ENCODE data around the gene SMG6.
"Not testable (repeated sequence)": the region's sequence is repeated elsewhere in the genome, so short reads cannot be mapped to it uniquely, and the experiment has no call there.

Gene SMG6

GRCh38 chr17:2267354-2267753 lies 36.2 kb downstream of the SMG6 start:
- TF ChIP-seq CTCF (IDR thresholded peaks at IDR 0.05; ENCODE audit: low read depth, low read length) = no peak
- Histone ChIP-seq H3K4me3 (ENCODE audit: low read depth, low read length) (no peak overlapping the region), H3K9me3 (ENCODE audit: severe bottlenecking) (no peaks in the 10 kb centered on the region), H3K27ac (no peak overlapping the region), H3K27me3 (ENCODE audit: insufficient read depth, low read depth, severe bottlenecking) (no peaks in the 10 kb centered on the region), H3K36me3 (peaks cover 21% of the 10 kb centered on the region)
- no peak for DNase-seq

GRCh38 chr17:2266865-2267228 lies 36.7 kb downstream of the SMG6 start:
- Histone ChIP-seq H3K36me3 (peaks cover 26% of the 10 kb centered on the region), H3K4me3 (ENCODE audit: low read depth, low read length) (no peak overlapping the region), H3K27me3 (ENCODE audit: insufficient read depth, low read depth, severe bottlenecking) (no peaks in the 10 kb centered on the region), H3K9me3 (ENCODE audit: severe bottlenecking) (no peaks in the 10 kb centered on the region), H3K27ac (no peak overlapping the region)
- TF ChIP-seq CTCF (IDR thresholded peaks at IDR 0.05; ENCODE audit: low read depth, low read length) = no peak
- DNase-seq = no peak

GRCh38 chr17:2266045-2266864 lies 37.3 kb downstream of the SMG6 start:
- no peak for DNase-seq
- H3K27me3 ChIP-seq (ENCODE audit: insufficient read depth, low read depth, severe bottlenecking) = no peaks in the 10 kb centered on the region
- peaks cover 31% of the 10 kb centered on the region for H3K36me3 ChIP-seq
- no peaks in the 10 kb centered on the region for H3K9me3 ChIP-seq (ENCODE audit: severe bottlenecking)
- no peak overlapping the region for H3K4me3 ChIP-seq (ENCODE audit: low read depth, low read length)
- no peak overlapping the region for H3K27ac ChIP-seq
- TF ChIP-seq CTCF (IDR thresholded peaks at IDR 0.05; ENCODE audit: low read depth, low read length) = no peak

- not testable (repeated sequence) for H3K4me3 ChIP-seq (ENCODE audit: low read depth, low read length); H3K27ac ChIP-seq
- peaks cover 34% of the 10 kb centered on the region for H3K36me3 ChIP-seq
Measured at GRCh38 chr17:2265166-2265565, 38.4 kb downstream of the SMG6 start.

GRCh38 chr17:2264067-2264860 lies 39.3 kb downstream of the SMG6 start:
- H3K4me3 ChIP-seq (ENCODE audit: low read depth, low read length) = no peak overlapping the region
- H3K36me3 ChIP-seq = peaks cover 34% of the 10 kb centered on the region
- no peaks in the 10 kb centered on the region for H3K27me3 ChIP-seq (ENCODE audit: insufficient read depth, low read depth, severe bottlenecking)
- DNase-seq = no peak
- no peaks in the 10 kb centered on the region for H3K9me3 ChIP-seq (ENCODE audit: severe bottlenecking)
- TF ChIP-seq CTCF (IDR thresholded peaks at IDR 0.05; ENCODE audit: low read depth, low read length) = no peak
- H3K27ac ChIP-seq = no peak overlapping the region

More at GRCh38 chr17:2265166-2265565, 38.4 kb downstream of the SMG6 start:
- not testable (repeated sequence) for H3K9me3 ChIP-seq (ENCODE audit: severe bottlenecking); DNase-seq; H3K27me3 ChIP-seq (ENCODE audit: insufficient read depth, low read depth, severe bottlenecking)
